ENCODE results near the gene GYPB.
"Not testable (repeated sequence)": the region's sequence is repeated elsewhere in the genome, so short reads cannot be mapped to it uniquely, and the experiment has no call there.

Gene GYPB

GRCh38 chr4:143950185-143950584 lies 69.0 kb downstream of the GYPB start:
- not testable (repeated sequence) for DNase-seq (ENCODE audit: low spot score); FAIRE-seq

GRCh38 chr4:143947493-143947892 lies 71.7 kb downstream of the GYPB start:
- DNase-seq (ENCODE audit: low spot score); FAIRE-seq: not testable (repeated sequence)

Measured in urothelium cell line (cell line).